HG02623 (cell line): Measurements from ENCODE around the gene TARP.

ENCODE experiments used
- ATAC-seq: cut with Tn5 transposase; IDR thresholded peaks from one replicate; pipeline ENCODE4 v1.9.1; 2021; ENCODE audit warnings: moderate library complexity; ENCODE audit not compliant: unreplicated experiment

TARP gene

GRCh38 chr7:38273286-38273995 is at the start of gene TARP:
Gene TARP (minus strand): TSS chr7:38273636.
- ATAC-seq, result no peak

- no peak for ATAC-seq
Observed at GRCh38 chr7:38323156-38323555, 49.7 kb upstream of the TARP start.

GRCh38 chr7:38322461-38322860 is 49.0 kb upstream of the TARP start:
- no peak for ATAC-seq

- ATAC-seq, result no peak
Observed at GRCh38 chr7:38321967-38322366, 48.5 kb upstream of the TARP start.

- no peak for ATAC-seq
Observed at GRCh38 chr7:38321515-38321944, 48.1 kb upstream of the TARP start.

GRCh38 chr7:38321050-38321449 is 47.6 kb upstream of the TARP start:
- no peak for ATAC-seq

GRCh38 chr7:38319873-38320272 is 46.4 kb upstream of the TARP start:
- ATAC-seq, result no peak

GRCh38 chr7:38318803-38319416 is 45.5 kb upstream of the TARP start:
- peak; percentile 81 for ATAC-seq

GRCh38 chr7:38318241-38318640 is 44.8 kb upstream of the TARP start:
- no peak for ATAC-seq

- ATAC-seq, result no peak
Observed at GRCh38 chr7:38317515-38317914, 44.1 kb upstream of the TARP start.

GRCh38 chr7:38316733-38317360 is 43.4 kb upstream of the TARP start:
- no peak for ATAC-seq

GRCh38 chr7:38315410-38315809 is 42.0 kb upstream of the TARP start:
- no peak for ATAC-seq

- no peak for ATAC-seq
Observed at GRCh38 chr7:38312821-38313220, 39.4 kb upstream of the TARP start.

GRCh38 chr7:38311329-38311937 is 38.0 kb upstream of the TARP start:
- no peak for ATAC-seq

- ATAC-seq, result no peak
Observed at GRCh38 chr7:38310591-38311101, 37.2 kb upstream of the TARP start.

- ATAC-seq, result no peak
Observed at GRCh38 chr7:38309555-38309954, 36.1 kb upstream of the TARP start.

GRCh38 chr7:38308140-38308539 is 34.7 kb upstream of the TARP start:
- no peak for ATAC-seq

- ATAC-seq, result no peak
Observed at GRCh38 chr7:38307640-38308039, 34.2 kb upstream of the TARP start.

GRCh38 chr7:38306914-38307313 is 33.5 kb upstream of the TARP start:
- ATAC-seq, result no peak

GRCh38 chr7:38306171-38306570 is 32.7 kb upstream of the TARP start:
- ATAC-seq, result no peak

GRCh38 chr7:38303866-38304265 is 30.4 kb upstream of the TARP start:
- no peak for ATAC-seq

GRCh38 chr7:38300175-38300574 is 26.7 kb upstream of the TARP start:
- no peak for ATAC-seq
